IMR-90 (cell line): Measurements from ENCODE around the gene PRMT2.

Experiments used
- CTCF ChIP-seq: conservative IDR thresholded peaks from 2 replicates; pipeline ENCODE4 v1.5.1; 2012; ENCODE audit warnings: mild to moderate bottlenecking, low read depth, low read length, improper control_type of control experiment
- FOS ChIP-seq: fragments of 150-350 bp; IDR thresholded peaks from 2 replicates; pipeline ENCODE4 v1.6.1; 2016; ENCODE audit warnings: low read depth, low read length
- MAFK ChIP-seq: IDR thresholded peaks from 2 replicates; pipeline ENCODE4 v1.6.1; 2012; ENCODE audit warnings: low read depth, low read length, improper control_type of control experiment
- MXI1 ChIP-seq: IDR thresholded peaks from 2 replicates; pipeline ENCODE4 v1.6.1; 2012; ENCODE audit warnings: low read depth, mild to moderate bottlenecking, low read length, moderate library complexity, borderline replicate concordance
- POLR2A ChIP-seq: IDR thresholded peaks from 2 replicates; pipeline ENCODE4 v1.6.1; 2012; ENCODE audit warnings: mild to moderate bottlenecking, low read depth, low read length
- RAD21 ChIP-seq: IDR thresholded peaks from 2 replicates; pipeline ENCODE4 v1.6.1; 2012; ENCODE audit warnings: low read length, improper control_type of control experiment
- SMC3 ChIP-seq: fragments of 150-350 bp; IDR thresholded peaks from 2 replicates; pipeline ENCODE4 v1.6.1; 2016; ENCODE audit warnings: low read depth, mild to moderate bottlenecking, antibody characterized with exemption, low read length, moderate library complexity

GRCh38 chr21:46621457-46622182 is 13.9 kb upstream of the PRMT2 start:
- no peak for TF ChIP-seq CTCF
- TF ChIP-seq MXI1: no peak
- no peak for TF ChIP-seq POLR2A
- no peak for TF ChIP-seq RAD21
- no peak for TF ChIP-seq FOS
- TF ChIP-seq MAFK: no peak
- no peak for TF ChIP-seq SMC3
